SK-N-SH (cell line): Measurements from ENCODE around the gene PRKN.

Experiments used
- CTCF ChIP-seq: fragments of 200-600 bp; sonication (generic); IDR thresholded peaks from 2 replicates; pipeline ENCODE4 v1.6.1; 2017; ENCODE audit warnings: antibody characterized with exemption, mild to moderate bottlenecking, moderate library complexity
- FOXM1 ChIP-seq: IDR thresholded peaks from 2 replicates; pipeline ENCODE4 v1.4.0; 2012; ENCODE audit warnings: low read depth, mild to moderate bottlenecking
- NRF1 ChIP-seq: IDR thresholded peaks from 2 replicates; pipeline ENCODE4 v1.6.1; 2012; ENCODE audit warnings: low read depth, mild to moderate bottlenecking, low read length
- POLR2AphosphoS5 ChIP-seq: IDR thresholded peaks from 2 replicates; pipeline ENCODE4 v1.6.1; 2012; ENCODE audit warnings: low read depth, low read length

GRCh38 chr6:162217811-162218493, 509.6 kb downstream of the PRKN start:
- no peak for TF ChIP-seq CTCF
- TF ChIP-seq POLR2AphosphoS5: no peak
- no peak for TF ChIP-seq NRF1
- TF ChIP-seq FOXM1: no peak
